Limb (tissue), 2 donors: ENCODE data around the gene LRRC23.
"Not testable (repeated sequence)": the region's sequence is repeated elsewhere in the genome, so short reads cannot be mapped to it uniquely, and the experiment has no call there.

Source experiments
- DNase-seq, 2 donors: peaks; one replicate each; pipeline ENCODE4 v3.0.0-alpha.2; 2016; ENCODE audit errors: extremely low spot score in 2 of 2

The LRRC23 gene

DNA sequence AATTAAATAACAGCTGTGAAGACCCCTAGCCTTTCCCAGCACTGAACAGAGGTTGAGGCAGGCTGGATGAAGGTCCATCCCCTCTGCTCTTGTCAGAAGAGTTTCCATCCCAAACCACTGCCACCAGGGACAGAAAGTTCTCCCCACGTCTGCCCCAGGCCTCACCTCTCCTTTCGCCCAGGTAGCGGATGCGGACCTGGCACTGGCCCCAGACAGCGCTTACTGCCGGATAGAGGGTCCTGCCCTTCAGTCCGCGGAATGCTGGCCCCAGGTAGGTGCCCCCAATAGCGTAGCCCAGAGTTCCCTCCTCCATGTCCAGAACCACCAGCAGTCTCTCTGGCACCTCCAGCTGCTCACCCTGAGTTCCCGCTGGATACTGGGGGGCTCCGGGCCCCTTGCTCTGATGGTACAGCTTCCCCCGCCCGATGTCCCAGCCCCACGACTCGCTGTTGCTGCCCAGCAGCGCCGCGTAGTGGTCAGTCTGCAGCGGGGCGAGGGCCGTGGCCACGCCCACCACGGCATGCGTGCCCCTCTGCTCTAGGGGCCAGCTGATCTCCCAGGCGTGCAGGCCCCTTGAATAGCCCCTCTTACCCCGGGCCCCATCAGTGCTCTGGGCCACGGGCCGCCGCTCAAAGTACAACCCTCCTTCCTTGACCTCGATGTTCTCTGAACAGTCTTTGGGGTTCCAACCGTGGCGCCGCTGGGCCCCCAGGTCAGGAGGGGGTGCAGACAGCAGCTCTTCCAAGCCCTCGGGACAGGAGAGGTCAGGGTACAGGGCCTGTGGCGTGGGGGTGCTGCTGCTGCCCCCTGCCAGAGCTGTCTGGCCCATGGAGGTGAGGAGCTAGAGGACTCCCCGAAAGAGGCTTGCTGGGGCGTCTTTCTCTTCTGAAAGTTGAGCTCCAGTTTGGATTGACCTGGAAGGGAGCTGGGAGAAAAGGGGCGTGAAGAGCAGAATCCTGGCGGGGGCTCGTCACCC, 32.3 kb upstream of the LRRC23 start:
- DNase-seq = peak; percentile 84 to 93

DNA sequence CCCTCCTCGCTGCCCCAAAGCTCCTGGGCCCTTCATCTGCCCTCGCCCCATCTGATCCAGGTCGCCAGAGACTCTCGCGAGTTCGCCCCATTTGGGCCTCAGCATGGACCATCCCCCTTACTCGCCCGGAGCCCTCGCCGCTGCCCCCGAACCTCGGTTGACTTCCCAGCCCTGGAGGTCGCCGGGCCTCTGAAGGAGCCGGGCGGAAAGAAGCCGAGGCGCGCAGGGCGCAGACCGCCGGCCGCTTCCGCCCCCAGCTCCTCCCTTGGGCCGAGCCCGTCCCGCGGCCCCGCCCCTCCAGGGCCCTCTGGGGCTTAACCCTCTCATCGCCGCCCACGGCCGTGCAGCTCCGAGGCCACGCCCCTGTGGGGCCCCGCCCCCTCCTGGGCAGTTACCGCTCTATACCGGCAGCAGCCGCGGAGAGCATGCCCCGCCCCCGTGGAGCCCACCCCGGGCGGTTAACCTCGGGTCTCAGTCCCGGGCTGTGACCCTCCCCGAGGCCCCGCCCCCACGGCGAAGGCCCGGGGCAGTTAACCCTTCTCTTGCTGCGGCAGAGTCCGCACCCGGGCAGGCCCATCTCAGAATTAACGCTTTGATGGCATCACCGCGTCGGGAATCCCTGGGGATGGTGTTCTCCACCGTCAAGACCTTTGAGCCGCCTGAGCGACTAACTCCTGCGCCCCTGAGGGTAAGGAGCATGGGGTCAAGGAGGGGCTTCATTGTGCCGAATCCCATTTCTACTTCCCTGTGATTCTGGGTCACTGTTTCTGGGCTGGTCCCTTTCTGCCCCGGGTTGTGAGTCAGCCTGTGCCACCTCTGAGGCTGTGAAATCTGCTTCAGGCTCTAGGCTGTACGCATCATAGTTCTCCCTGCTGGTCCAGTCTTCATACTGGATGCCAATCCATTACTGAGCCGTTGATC, 31.3 kb upstream of the LRRC23 start, which contains the start of gene SPSB2:
TSS of gene SPSB2 (minus strand) at position 210 of the 921 bp plus-strand sequence. CDS start 402 bp downstream, outside the sequence.
- peak; percentile 95 to 98 for DNase-seq

DNA sequence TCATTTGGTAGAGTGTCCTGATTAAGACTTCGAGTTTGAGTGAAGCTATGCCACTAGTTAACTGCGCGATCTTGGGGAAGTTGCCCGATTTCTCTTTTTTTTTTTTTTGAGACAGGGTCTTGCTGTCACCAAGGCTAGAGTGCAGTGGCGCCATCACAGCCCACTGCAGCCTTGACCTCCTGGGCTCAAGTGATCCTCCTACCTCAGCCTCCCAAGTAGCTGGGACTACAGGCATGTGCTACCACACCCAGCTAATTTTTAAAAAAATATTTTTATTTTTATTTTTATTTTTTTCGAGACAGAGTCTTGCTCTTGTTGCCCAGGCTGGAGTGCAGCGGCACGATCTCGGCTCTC, 30.6 kb upstream of the LRRC23 start:
- not testable (repeated sequence) for DNase-seq

DNA sequence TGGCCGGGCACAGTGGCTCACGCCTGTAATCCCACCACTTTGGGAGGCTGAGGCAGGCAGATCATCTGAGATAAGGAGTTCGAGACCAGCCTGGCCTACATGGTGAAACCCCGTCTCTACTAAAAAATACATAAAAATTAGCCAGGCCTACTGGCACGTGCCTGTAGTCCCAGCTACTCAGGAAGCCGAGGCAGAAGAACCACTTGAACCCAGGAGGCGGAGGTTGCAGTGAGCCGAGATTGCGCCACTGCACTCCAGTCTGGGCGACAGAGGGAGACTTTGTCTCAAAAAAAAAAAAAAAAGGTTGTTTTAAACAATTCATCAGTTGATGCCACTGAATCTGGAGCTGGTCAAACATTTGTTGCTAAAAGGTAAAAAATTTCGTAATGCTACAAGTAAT, 24.8 kb upstream of the LRRC23 start:
- DNase-seq = not testable (repeated sequence)

DNA sequence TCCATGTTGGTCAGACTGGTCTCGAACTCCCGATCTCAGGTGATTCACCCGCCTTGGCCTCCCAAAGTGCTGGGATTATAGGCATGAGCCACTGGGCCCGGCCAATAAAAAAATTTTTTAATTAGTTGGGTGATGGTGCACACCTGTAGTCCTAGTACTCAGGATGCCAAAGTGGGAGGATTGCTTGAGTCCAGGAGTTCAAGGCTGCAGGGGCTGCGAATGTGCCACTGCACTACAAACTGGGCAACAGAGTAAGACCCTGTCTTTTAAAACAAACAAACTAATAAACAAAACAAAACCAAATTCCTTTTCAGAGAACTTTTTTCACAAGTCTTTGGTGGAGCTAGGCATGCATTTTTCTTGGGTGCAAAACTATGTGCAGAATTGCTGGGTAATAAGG, 21.4 kb upstream of the LRRC23 start:
- DNase-seq = no peak

DNA sequence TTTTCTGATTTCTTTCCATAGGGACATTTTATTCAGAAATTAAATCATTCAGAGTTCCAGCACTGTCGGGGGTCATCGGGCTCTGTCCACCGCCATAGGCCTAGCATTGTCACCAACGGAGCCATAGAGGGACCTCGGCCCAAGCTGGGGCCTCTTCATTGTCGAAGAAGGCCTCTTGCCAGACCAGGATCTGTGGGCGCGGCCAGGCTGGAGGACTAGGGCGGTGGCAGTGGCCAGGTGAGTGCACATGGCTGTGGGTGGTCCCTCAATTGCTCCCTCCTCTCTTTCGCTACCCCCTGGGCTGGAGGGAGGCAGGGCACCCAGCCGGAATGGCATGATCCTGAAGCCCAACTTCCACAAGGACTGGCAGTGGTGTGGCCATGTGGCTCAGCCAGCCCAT, 20.9 kb upstream of the LRRC23 start:
- no peak for DNase-seq

DNA sequence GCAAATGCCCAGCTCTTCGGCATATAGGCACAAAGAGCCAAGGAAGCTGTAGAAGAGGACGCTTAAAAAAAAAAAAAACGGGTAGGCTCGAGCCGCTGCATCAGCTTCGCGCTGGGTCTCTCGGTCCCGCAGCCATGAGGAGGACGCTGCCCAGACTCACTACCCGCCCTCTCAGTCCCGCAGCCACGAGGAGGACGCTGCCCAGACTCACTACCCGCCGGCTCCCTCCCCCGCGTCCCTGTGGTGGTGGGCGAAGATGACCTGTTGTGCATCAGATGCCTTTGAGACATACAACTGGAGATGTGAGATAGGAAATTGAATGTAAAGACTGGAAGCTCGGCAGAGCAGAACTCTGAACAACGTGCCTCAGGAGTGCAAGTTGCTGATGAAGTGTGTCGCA, 20.1 kb upstream of the LRRC23 start:
- DNase-seq = no peak

DNA sequence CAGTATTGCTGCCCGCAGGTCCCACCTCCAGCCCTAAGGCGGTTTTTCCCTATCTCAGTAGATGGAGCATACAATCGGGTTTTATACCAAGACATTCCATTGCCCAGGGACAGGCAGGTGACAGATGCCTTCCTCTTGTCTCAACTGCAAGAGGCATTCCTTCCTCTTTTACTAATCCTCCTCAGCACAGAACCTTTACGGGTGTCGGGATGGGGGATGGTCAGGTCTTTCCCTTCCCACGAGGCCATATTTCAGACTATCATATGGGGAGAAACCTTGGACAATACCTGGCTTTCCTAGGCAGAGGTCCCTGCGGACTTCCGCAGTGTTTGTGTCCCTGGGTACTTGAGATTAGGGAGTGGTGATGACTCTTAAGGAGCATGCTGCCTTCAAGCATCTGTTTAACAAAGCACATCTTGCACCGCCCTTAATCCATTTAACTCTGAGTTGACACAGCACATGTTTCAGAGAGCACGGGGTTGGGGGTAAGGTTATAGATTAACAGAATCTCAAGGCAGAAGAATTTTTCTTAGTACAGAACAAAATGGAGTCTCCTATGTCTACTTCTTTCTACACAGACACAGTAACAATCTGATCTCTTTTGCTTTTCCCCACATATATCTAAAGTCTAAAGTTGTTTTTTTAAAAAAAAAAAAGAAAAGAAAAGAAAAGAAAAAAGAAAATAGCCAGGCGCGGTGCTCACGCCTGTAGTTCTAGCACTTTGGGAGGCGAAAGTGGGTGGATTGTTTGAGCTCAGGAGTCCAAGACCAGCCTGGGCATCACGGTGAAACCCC, 18.2 kb upstream of the LRRC23 start:
- DNase-seq = not testable (repeated sequence)

DNA sequence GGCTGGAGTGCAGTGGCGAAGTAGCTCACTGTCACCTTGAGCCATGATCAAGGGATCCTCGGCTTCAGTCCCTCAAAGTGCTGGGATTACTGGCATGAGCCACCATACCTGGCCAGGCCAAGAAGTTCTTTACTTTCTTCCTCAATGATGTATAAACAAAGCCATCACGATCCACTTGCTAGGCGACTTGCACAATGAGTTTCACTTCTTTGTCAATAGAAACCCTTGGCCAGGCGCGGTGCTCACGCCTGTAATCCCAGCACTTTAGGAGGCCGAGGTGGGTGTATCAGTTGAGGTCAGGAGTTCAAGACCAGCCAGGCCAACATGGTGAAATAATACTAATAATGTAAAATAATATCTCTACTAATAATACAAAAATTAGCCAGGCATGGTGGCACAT, 17.2 kb upstream of the LRRC23 start:
- DNase-seq = no peak

DNA sequence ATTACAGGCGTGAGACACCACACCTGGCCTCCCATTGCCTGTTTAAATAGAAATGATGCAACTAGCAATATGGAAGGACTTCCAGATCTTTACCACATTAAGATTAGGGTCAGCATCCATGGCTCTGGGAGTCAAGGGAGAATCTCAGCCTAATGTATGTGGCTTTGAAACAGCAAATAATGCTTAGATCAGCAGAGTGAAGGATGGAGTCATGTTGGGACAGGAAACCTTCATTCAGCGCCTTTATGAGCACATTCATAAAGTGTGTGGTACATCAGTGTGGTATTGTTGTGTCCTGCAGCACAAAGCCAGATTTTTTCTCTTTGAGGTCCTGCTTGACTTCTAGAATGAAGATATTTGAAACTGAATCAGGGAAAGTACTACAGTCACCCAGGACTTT, 16.3 kb upstream of the LRRC23 start:
- no peak for DNase-seq

DNA sequence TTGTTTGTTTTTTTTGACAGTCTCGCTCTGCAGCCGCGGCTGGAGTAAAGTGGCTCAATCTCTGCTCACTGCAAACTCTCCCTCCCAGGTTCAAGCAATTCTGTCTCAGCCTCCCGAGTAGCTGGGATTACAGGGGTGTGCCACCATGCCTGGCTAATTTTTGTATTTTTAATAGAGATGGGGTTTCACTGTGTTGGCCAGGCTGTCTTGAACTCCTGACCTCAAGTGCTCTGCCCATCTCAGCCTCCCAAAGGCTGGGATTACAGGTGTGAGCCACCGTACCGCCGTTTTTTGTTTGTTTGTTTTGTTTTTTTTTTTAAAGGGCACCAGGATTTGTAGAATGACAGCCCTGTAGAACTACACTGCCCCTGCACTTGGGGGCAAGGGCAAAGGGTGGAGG, 15.8 kb upstream of the LRRC23 start:
- DNase-seq = not testable (repeated sequence)

DNA sequence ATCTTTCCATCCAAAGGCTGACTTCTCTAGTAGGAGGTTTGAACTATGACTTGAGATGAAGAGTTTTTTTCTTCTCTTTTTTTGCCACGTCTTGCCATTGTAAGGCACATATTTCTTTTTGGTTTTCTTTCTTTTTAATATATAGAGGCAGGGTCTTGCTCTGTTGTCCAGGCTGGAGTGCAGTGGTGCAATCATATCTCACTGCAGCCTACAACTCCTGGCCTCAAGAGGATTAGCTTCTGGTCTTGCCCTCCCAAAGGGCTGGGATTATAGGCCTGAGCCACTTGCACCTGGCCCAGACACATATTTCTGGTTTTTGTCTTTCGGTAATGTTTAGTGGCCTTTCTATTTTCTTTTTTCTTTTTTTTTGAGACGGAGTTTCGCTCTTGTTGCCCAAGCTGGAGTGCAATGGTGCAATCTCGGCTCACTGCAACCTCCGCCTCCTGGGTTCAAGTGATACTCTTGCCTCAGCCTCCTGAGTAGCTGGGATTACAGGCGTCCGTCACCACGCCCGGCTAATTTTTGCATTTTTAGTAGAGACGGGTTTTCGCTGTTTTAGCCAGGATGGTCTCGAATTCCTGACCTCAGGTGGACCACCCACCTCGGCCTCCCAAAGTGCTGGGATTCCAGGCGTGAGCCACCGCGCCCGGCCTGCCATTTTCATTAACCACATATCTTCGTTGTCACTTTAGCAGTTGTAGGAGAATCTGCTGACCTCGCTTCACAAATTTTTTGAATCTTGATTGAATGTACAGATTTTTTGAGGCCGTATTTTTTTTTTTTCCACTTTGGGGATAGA, 14.6 kb upstream of the LRRC23 start:
- not testable (repeated sequence) for DNase-seq

DNA sequence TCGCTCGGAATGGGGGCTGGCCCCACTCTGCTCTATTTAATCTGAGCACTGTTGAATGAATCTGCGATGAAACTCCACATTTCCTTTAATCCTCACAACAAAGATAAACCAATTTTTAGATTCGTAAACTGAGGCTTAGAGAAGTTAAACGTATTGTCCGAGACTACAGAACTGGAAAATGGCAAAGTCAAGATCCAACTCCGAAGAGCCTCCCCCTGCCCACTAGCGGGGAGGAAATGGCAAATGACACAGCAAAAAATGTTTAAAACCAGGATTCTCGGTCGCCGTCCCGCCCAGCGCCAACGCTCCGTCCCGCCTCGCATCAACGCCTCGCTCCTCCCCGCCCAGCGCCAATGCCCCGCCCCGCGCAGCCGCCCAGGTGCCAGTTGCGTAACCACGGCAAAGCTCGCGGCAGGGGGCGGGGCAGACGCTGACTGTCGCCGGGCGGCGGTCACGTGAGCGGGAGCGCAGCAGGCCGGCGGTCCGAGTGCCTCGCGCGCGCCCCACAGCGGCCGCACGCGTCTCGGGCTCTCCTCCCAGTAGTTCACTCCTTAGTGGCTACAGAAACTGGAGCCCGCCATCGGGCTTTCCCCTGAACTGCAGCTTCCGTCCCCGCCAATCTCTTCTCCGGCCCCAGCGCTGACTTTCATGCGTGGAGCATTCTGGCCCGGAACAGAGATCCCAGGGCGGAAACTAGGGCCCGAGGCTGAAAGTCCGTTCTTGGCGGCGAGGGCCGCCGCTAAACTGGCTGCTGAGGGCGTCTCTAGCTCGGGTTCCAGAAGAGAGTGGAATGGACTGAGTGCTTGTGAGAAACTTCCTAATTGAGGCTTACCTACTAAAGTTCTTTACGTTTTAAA, 13.6 kb upstream of the LRRC23 start:
- DNase-seq = peak; percentile 99

DNA sequence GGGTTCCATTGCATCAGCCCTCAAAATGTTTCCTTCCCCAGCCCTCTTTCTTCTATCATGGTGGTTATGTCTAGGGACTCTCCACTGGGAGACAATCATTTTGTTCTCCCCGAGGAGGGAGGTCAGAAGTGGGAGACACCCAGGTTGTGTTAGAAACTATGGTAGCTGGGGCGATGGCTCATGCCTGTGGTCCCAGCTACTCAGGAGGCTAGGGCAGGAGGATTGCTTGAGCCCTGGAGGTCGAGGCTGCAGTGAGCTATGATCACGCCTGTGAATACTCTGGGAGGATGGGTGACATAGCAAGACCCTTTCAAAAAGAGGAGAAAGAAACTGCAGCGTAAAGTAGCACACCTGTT, 13.0 kb upstream of the LRRC23 start:
- DNase-seq = no peak

DNA sequence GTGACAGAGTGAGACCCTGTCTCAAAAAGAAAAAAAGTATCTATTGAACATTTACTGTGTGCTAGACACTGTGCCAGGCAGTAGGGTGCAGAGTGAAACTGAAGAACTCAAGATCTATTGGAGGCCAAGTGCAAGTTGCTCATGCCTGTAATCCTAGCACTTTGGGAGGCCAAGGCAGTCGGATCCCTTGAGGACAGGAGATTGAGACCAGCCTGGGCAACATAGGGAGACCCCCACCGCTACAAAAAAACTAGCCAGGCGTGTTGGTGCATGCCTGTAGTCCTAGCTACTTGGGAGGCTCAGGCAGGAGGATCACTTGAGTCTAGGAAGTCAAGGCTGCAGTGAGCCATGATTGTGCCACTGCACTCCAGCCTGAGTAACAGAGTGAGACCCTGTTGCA, 11.9 kb upstream of the LRRC23 start:
- not testable (repeated sequence) for DNase-seq

DNA sequence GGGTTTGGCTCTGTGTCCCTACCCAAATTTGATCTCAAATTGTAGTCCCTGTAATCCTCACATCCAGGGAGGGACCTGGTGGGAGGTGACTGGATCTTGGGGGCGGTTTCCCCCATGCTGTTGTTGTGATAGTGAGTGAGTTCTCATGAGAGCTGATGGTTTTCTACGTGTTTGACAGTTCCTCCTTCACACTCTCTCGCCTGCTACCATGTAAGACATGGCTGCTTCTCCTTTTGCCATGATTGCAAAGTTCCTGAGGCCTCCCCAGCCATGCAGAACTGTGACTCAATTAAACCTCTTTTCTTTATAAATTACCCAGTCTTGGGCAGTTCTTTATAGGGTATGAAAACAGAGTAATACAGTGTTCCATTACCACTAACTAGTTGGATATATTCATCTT, 10.3 kb upstream of the LRRC23 start:
- DNase-seq = no peak

DNA sequence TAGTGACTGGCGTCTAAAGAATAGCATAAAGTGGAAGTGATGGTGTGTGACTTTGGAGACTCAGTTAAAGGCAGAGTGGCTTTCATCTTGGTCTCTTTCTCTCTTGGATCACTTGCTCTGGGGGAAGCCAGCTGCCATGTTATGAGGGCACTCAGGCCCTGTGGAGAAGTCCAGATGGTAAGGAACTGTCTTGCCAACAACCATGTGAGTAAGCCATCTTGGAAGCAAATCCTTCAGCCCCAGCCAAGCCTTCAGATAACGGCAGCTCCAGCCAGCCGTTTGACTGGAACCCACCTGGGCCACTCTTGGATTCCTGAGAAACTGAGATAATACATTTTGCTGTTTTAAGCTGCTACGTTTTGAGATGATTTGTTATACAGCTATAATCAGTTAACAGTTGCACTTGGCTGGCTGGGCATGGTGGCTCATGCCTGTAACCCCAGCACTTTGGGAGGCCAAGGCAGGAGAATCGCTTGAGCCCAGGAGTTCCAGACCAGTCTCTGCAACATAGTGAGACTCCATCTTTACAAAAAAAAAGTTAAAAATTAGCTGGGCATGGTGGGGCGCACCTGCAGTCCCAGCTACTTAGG, 7.7 kb upstream of the LRRC23 start:
- DNase-seq = no peak

DNA sequence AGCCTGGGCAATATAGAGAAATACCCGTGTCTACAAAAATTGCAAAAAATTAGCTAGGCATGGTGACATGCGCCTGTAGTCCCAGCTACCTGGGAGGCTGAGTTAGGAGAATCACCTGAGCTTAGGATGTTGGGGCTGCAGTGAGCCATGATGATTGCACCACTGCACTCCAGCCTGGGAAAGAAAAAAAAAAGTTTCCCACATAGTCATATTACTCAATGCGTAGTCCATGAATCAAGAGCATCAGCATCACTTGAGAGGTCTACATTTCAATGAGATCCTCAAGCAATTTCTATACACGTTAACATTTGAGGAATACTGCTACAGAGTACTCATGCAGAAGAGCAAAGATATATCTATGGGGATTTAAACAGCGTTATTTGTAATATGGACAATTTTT, 5.2 kb upstream of the LRRC23 start:
- no peak for DNase-seq

DNA sequence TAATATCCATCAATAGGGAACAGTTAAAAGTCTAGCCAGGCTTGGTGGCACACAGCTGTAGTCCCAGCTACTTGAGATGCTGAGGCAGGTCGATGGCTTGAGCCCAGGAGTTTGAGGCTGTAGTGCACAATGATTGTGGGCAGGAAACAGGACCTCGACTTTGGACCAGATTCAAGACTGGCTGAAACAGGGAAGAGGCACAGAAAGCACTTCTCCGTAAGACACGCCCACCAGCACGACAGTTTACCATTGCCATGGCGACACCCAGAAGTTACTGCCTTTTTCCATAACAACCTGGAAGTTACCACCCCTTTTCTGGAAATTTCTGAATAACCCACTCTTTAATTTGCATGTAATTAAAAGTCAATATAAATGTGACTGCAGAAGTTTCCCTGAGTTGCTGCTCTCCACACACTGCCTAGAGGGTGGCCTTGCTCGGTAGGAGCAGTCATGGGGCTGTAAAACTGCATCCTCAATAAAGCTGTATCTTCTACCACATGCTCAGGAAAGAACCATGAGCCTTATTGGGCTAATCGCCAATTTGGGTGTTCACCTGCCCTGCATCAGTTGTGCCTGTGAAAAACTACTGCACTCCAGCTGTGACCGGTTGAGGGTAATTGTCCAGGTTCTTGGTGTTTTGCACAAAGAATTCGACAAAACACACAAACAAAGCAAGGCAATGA, 4.6 kb upstream of the LRRC23 start:
- DNase-seq = peak in 1 of 2 donors; percentile 24
